LHCN-M2 (cell line): ENCODE measurements around the gene CCL4L2. TPM values are rescaled to one million over a fixed set of nuclear protein-coding genes. Genes with fewer than 3 reads are reported as not detected.
"Not testable (repeated sequence)": the region's sequence is repeated elsewhere in the genome, so short reads cannot be mapped to it uniquely, and the experiment has no call there.

Experiments
- DNase-seq: peaks from one replicate; pipeline ENCODE4 v3.0.0-alpha.2; 2012; ENCODE audit warnings: low read depth
- total RNA-seq: library from RNA; depleted of rRNA; stranded (reverse); fragments of >200 nt; gene quantifications from 2 replicates; pipeline ENCODE4 v1.2.3, GENCODE V29; 2014

Gene CCL4L2
- total RNA-seq, 1 experiment from 2014 or later: not detected

DNA sequence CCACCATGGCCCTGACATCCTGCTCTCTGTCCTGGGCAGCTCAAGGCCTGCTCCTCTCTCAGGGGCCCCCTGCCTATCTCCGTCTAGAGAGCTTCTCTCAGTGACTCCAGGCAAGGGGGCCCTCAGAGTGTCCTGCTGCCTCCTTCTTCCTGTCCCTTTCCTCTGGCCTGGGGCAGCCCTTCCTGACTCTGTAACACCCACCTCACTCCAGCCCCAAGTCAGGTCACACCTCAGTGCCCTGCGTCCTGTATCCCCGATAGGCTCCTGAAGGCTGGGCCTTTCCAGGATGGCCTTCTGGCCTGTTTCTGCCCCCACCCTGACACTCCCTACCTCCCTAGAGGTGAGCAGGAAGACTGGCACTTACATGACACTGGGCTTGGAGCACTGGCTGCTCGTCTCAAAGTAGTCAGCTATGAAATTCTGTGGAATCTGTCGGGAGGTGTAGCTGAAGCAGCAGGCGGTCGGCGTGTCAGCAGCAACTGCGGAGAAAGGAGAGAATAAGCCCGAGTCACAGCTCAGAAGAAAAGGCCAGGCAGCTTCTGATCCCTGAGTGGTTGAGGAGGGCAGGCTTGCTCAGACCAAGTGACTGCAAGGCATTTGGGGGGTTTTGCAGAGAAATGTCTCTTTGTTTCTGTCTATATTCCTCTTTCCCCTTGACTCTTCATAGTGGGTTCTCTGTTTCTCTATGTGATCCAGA lies 15.3 kb upstream of the CCL4L2 start:
- DNase-seq: no peak

DNA sequence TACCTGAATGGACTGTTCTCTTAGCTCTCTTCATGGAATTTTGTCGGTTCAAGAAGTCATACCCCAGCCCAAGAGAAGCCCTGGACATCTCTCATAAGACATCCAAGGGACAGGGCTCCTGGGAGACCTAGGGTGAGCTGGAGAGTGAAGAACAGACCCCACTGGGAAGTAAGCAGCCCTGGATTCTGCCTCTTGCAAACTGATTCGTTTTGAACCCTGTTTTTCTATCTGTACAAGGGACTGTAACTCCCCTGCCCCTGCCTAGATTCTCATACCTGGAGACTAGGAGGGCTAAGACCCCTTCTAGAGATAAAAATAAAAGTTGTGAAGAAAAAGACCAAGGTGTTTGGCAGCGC lies 14.8 kb upstream of the CCL4L2 start:
- no peak for DNase-seq

DNA sequence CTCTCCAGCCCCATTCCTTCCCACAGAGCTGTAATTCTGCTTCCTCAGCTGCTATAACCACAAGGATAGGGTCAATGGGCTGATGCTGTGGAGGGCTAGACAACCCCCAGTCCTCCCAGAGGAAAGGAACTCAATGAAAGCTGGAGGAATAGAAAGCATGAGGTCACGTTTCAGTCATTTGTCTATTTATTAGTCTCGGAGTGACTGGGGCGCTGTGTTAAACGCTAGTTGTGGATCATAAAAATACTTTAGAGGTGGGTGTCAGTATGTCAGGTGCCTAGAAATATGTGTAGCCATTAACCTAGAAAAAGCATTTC lies 13.5 kb upstream of the CCL4L2 start:
- no peak for DNase-seq

DNA sequence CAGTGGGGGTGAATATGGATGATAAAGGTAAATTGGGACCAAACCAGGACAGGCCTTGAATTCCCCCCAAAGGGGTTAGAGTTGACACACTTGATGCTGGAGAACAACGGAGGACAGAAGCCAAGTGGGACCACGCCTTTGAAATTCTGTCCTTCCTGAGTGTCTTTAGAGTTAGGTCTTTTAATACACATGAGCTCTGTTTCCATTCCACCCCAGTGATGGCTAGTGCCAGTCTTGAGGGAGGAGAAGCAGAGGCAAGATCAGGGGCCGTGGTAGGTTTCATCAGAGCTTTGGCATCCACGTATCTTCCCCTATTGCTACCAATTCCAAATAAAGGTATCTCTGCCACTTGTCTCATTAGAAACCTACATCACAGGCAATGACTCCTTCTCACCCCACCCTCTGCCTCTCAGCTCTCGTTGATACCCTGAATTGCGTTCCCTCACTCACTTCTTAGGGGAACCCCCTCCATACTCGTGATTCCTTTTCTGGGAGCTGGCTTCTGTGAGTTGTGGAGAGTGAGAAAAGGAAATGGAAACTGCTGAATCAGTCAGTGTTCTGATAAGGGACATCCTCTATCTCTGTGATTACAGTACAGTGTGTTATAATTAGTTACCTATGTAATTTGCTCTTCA lies 11.9 kb upstream of the CCL4L2 start:
- no peak for DNase-seq

DNA sequence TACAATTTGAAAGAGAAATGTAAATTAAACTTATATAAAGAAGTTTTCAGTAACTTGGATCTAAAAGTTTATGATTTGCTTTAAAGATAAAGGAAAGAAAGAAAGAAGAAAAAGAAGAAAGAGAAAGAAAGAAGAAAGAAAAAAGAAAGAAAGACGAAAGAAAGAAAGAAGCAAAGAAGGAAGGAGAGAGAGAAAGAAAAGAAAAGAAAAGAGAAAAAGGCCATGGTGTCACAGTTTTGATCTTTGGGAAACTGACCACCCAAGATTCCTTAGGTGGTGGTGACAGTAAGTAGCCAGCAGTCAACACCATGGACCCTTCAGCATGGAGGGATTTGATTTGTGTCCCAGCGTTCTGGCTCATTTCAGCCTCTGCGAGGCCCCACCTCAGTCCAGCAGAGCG lies 9.8 kb upstream of the CCL4L2 start:
- DNase-seq: not testable (repeated sequence)

DNA sequence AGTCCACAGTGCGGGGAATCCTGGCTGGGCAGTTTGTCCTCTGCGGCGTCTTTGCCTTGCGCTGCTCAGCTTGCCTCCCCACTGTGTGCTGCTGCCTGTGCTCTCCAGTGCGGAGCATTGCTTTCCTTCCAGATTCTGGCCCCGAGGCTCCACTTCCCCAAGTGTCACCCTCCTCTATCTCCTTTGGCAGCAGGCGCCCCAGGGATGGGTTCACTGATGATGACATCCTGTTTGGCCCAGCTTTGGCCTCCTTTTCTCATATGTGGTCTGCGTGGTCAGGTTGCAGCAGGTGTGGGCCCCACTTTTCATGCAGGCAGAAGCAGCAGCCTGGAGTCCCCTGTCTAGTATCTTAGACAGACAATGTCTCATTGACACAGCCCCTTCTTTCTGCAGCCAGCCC lies 9.4 kb upstream of the CCL4L2 start:
- DNase-seq: not testable (repeated sequence)

DNA sequence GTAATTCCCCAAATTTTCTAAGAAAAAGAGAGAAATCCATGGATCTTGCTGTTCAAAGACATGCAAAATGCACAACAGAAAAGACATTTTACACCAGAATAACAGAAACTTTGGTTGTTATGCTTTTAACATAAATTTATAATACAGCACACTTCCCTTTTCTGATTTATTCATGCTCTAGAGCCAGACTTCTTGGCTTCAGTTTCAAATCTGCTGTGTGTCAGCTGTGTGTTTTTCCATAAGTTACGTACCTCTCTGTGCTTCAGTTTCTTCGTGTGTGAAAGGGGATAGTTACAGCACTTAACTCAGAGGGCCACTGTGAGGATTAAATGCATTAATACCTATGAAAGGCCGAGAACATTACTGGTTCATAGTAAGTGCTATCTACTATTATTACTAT lies 7.5 kb upstream of the CCL4L2 start:
- DNase-seq: no peak

DNA sequence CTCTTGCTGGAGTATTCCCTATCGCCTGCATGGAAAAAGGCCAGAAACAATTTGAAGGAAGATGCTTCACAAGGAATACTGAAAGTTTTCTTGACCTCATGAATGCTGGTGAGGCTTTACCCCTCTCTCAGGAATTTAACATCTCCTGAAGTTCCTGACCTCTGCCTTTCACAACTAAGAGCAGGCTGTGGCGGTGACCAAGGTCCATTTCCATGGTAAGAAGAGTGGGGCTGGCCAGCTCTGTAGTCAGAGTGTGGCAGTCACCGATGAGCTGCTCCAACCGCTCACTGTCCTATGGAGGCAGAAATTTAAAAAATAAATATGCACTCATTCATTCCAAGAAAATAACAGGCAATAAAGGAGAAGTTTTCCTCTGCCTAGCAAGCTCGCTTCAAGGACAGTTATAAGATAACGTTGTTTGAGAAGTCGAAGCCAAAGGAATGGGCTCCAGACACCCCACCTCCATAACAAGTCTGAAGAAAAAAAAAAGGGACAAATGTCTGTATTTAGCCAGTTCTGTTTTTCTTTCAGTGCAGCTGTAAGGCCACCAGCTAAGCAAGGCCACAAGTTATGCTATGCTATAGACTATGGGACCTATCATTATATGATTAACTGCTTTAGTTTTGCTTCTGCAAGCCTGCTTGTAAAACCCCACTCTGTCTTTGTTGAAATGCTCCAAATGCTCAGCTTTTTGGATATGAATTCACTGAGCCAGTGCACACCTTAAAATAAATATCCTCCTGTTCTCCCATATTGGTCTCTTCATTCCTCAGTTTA lies 6.0 kb upstream of the CCL4L2 start:
- DNase-seq: no peak

DNA sequence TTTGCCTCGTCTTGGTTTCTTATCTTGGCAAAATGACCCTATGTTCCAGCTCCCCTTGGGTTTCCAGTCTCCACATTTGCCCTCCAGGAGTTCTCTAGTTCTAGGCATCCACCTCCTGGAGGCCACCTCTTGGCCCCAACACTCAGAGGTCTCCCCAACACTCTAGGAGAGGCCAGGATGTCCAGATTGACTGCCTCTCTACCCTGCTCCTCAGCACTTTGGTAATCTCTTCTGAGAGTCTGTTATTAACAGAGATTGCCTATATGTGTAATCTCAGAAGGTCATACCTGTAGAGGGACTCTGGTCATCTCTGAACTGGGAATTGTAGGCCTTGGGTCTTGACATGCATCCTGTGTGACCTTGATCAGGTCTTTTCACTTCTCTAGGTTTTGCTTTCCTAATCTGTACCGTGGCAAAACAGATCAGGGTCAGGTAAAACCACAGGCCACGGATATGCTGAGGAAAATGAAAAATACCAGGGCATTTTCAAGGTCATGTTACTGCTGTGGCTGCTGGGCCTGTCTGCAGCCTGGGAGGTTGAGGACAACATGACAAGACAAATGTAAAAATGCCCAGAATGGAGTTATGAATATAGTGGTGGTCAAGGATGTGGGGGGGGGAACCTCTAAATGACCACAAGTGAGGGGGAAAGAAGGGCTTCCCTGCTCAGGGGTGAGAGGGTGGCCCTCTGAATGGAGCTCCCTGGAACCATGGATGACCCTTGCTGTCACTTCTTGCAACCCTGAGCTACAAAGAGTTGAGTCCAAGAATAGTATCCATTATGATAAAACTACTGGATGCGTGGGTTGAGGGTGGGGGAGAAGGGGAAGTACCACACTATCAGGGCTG lies 5.0 kb upstream of the CCL4L2 start:
- DNase-seq: no peak

DNA sequence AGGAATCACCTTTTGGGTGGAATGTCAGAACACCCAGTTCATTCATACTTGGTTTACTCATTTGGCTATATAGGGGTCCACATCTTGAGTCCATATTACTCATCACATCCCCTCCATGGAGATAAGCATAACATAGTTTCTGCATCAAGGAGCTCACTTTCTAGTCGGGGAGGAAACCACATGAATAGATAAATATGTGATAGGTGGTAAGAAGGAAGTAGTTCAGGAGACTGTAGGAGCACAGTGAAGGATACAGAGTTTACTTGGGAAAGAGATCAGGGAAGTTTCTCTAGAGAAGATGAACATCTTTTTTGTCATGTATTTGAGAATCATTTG lies 4.4 kb upstream of the CCL4L2 start:
- DNase-seq: not testable (repeated sequence)

DNA sequence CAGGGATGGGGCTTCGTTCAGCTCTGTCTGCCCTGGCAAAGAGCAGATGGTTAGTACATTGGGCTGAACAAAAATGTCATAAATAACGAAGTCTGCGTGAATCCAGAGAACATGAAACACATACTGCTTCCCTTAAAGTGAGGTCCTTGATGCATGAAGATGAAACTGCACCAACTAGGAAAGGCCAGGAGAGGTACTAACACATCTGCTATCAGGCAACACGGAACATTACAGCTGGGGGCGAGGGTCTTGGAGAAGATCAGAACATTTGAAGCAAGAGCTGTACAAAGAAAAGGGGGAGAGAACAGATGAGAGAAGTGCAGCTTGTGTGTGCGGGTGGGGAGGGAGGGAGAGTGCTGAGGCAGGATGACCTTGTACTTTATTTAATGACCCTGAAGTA lies 3.5 kb upstream of the CCL4L2 start:
- not testable (repeated sequence) for DNase-seq

DNA sequence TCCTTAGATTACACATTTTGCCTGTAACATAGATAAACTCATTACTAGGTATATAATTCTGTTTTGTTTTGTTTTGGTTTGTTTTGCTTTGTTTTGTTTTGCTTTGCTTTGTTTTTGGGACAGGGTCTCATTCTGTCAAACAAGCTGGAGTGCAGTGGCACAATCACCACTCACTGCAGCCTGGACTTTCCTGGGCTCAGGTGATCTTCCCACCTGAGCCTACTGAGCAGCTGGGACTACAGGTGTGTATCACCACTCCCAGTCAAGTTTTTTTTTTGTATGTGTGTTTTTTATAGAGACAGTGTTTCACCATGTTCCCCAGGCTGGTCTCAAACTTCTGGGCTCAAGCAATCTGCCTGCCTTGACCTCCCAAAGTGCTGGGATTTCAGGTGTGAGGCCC lies 1.3 kb upstream of the CCL4L2 start:
- DNase-seq: no peak

DNA sequence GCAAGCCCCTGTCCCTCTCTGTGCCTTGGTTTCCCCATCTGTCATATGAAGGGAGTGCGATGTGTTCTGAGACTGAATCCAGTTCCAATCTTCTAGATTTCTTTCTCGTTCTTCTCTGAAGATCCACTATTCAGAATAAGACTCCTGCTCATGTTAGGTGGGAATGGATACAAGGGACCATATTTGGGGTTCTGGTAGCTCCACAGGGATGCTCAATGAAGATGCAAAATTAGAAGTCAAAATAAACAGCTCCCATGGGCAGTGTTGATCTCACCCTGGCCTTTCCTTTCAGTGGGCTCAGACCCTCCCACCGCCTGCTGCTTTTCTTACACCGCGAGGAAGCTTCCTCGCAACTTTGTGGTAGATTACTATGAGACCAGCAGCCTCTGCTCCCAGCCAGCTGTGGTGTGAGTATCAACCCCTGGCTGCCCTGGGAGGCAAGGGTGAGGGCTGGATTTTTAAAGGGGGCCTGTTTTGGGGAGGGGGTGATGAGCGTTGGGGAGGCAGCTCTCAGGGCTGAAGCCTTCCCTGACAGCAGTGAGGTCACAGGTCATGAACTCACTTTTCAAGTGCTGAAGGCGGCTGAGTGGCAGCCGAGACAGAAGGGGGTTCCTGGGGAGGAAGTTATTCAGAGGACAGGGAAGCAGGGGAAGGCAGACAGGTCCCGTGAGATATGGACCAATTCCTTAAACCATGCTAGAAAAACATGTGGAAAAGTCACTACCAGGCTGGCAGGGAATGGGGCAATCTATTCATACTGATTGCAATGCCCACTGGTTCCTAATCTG lies 815 bp downstream of the CCL4L2 start:
- DNase-seq: not testable (repeated sequence)

DNA sequence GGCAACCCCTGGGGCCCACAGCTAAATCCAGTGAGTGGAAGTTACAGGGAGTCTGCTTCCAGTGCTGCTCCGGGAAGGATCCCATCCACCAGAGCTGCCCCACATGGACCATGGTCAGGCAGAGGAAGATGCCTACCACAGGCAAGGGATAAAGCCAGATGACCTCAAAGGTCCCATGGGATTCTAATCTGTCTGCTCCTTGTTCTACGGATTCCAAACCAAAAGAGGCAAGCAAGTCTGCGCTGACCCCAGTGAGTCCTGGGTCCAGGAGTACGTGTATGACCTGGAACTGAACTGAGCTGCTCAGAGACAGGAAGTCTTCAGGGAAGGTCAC lies 1.4 kb downstream of the CCL4L2 start:
- no peak for DNase-seq

DNA sequence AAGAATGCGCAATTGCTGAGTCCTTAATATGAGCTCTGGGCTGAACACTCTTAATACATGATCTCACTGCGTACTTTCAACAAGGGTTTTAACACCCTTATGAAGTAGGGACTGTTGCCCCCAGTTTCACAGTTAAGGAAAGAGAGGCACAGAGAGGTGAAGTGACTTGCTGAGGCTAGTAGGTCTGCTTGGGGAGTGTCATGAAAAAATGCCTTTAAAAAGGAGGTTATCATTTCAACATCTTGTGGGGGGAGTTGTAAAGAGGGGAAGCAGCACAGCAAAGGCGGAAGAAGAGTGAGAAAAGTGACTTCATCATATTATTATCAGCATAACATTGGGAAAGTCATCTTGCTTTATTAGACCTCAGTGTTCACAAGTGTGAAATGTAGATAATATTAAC lies 2.1 kb downstream of the CCL4L2 start:
- DNase-seq: no peak

DNA sequence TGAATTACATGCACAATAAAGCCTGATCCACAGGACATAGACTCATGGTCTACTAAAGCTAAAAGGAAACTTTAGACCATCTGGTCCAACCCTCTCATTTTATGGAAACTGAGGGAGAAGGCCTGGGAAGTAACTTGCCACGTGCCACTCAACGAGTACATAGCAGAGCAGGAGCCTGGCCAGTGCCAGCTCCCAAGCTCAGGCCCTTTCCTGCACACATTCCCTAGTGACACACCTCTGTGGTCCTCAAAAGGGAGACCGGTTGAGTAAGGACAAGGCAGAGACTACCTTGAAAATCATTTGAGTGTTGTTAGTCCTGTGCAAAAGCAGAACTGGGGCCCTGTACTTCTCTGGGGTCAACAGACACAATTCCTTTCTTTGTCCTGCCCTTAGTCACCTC lies 2.8 kb downstream of the CCL4L2 start:
- DNase-seq: no peak

DNA sequence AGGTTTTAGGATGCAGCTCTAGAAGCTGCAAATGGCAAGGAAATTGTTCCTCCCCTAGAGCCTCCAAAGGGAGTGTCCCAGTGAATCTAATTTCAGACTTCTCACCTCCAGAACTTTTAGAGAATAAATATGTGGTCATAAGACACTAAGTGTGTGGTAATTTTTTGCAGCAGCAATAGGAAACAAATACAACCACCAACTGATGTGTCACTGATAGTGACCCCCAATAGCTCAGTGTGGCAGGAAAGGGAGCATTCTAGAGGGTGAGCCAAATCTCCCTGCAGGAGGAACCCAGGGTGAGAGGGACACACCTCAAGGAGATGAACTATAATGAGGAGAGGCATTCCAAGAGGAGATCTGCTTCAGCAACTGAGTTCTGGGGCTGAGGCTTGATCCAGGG lies 4.1 kb downstream of the CCL4L2 start:
- no peak for DNase-seq

DNA sequence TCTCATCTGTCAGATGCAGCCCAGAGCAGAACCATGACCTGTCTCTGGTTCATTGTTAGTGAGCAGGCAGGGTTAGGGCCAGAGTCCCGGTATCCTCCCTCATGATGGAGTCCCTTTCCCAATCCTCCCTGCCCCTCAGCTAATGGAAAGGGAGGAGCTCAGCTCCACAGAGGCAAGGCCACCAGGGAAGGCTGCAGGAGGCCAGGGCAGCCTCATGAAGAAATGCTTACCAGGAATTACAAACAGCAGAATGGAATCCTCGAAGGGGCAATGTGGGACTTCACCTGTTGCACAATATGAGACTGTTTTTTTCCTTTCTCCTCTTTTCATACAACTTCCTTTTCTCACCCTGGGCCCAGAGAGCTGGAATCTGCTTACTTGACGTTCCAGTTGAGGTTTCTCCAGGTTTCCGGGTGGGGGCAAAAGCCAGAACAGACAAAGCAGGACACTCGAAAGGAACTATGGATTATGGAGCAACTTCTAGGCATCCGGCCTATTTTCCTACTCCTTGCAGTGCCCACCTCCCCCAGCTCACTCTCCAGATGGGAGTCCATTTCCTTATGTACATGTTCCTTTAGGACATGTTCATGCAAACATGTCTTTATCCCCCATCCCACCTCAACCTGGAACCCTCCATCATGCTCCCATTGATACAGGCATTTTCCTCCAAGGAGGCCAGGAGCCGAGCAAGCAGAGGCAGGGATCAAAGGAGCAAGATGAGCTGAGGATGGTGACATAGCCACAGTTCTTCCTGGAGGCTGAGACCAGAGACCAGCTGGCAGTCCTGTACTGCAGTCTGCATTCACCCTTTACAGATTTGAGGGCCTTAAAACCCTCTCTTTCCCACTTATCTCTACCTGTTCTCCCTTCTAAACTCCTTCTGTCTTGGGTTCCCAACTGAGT lies 4.8 kb downstream of the CCL4L2 start:
- not testable (repeated sequence) for DNase-seq

DNA sequence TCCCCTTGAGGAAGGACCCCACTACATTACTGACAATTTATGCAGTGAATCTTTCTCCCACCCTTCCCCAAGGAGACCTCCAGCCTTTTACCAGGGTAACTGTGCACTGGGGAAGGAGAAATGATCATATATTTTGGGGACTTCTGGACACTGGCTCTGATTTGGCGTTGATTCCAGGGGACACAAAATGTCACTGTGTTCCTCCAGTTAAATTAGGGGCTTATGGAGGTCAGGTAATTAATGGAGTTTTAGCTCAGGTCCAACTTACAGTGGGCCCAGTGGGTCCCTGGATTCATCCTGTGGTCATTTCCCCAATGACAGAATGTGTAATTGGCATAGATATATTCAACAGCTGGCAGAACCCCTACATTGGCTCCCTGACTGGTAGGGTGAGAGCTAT lies 8.7 kb downstream of the CCL4L2 start:
- DNase-seq: not testable (repeated sequence)
